Measurements from ENCODE around the gene POFUT1.
"Not testable (repeated sequence)": the region's sequence is repeated elsewhere in the genome, so short reads cannot be mapped to it uniquely, and the experiment has no call there.

The POFUT1 gene

DNA sequence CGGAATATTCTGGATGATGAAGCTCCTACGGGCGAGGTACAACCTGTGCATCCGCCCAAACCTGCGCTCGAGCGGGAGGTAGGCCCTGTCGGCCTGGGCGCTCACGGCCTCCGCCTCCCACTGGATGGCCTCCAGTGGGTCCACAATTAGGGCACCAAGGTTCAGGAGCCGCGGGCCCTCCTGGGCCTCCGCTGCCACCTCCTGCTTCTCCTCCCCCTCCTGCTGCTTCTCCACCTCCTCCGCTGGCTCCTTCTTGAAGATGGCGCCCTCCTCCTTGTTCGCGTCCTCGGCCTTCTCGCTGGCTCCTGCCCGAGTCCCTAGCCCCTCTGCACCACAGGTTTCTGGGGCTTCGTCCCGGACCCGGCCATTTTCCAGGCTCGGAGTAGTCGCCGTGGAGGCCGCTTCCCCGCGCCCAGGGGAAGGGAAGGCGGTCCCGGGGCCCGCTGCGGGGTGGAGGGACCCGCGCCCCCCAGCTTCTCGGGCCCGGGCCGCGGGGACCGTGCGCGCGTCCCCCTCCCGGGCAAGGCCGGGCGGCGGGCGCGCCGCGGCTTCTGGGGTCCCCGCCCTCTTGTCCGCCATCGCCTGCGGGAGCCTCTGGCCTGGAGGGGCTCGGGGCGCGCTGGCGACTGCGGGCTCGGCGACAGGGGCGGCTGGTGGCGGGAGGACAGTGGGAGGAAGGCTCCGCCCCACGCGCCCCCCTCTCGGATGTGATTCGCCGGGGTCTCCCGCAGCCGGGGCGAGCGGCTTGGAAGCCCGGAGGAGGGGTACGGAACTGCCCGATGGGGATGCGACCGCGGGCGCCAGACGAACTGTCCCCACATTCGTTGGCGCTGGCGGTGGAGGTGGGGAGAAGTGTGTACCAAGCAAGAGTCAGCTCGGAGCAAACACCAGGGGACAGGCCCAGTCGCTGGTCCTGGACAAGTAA, 17.7 kb upstream of the POFUT1 start:
- no peak for DNase-seq

GRCh38 chr20:32190616-32191415, 16.9 kb upstream of the POFUT1 start:
- no peak for DNase-seq

DNA sequence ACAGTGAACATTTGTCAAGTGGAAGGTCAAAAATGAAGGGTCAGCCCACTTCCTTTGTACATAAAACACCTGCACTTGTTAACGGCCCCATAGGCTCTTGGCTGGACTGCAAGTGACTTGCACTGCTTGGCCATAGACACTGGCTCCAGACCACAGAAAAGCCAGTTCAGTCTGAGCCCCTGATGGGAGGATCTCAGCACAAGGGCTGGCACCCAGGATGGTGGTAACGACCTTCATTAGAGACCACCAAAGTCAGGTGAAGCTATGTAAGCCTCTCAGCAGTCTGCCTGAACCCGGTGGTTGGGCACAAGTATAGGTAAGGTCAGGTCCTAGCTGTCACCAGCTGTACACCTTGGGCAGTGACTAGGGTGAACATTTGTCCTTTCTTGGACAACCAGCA, 16.3 kb upstream of the POFUT1 start:
- no peak for DNase-seq

- no peak for DNase-seq
Observed at GRCh38 chr20:32191873-32192272, 15.8 kb upstream of the POFUT1 start.

DNA sequence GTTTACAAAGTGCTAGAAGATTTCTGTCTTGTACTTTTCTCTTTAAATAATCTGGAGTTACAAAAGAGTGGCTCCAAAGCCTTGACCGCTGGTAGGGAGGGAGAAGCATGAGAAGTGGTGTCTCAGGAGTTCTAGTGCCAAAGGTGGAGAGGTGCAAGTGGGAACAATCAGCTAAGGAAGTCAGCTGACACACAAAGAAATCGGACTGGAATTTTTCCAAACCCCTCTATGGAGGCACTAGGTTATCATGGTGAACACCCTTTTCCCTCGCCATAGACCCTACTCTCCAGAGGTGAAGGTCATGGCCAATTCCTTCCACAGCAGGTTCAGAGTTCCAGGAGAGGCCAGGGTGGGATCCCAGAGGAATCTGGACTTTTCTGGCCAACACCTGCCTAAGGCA, 15.0 kb upstream of the POFUT1 start:
- DNase-seq: no peak

GRCh38 chr20:32193336-32193735, 14.3 kb upstream of the POFUT1 start:
- DNase-seq: not testable (repeated sequence)

- no peak for DNase-seq
Observed at GRCh38 chr20:32193996-32194395, 13.7 kb upstream of the POFUT1 start.

GRCh38 chr20:32195581-32195980, 12.1 kb upstream of the POFUT1 start:
- DNase-seq: no peak

DNA sequence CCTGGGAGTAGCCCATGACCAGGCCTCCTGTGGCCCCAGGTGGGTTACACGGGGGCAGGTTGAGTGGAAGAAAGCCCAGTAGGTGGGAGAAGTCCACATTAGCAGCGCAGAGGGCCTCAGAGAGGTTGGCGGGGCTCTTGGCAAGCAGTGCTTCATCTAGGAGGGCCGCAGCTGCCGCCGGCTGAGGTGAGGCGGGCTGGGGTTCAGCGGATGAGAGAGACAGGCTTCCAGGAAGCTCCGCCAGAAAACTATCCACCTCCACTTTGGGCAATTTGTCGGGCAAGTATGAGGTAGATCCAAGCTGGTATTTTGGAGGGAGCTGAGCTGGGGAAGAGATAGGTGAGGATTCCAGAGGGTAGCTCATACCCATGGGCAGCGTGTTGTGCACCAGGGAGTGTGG, 11.1 kb upstream of the POFUT1 start:
- not testable (repeated sequence) for DNase-seq

DNA sequence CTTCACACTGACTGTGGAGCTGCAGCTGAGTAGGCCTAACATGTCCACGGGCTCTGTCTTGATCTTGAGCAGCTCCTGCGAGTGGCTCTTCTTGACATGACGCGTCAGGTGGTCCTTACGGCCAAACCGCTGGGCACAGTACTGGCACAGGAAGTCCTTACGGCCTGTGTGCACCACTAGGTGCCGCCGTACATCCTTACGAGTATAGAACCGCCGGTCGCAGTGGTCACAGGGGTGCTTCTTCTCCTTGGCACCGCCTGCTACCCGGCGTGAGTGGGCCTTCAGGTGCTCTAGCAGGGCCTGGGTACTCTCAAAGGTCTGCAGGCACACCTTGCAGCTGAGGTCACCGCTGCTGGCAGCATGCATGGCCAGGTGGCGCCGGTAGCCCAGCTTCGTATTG, 10.5 kb upstream of the POFUT1 start:
- not testable (repeated sequence) for DNase-seq

- DNase-seq: no peak
Observed at GRCh38 chr20:32199006-32199405, 8.7 kb upstream of the POFUT1 start.

- DNase-seq: peak; percentile 34
Observed at GRCh38 chr20:32201296-32201976, 6.2 kb upstream of the POFUT1 start.

GRCh38 chr20:32201977-32202363, 5.7 kb upstream of the POFUT1 start:
- no peak for DNase-seq

DNA sequence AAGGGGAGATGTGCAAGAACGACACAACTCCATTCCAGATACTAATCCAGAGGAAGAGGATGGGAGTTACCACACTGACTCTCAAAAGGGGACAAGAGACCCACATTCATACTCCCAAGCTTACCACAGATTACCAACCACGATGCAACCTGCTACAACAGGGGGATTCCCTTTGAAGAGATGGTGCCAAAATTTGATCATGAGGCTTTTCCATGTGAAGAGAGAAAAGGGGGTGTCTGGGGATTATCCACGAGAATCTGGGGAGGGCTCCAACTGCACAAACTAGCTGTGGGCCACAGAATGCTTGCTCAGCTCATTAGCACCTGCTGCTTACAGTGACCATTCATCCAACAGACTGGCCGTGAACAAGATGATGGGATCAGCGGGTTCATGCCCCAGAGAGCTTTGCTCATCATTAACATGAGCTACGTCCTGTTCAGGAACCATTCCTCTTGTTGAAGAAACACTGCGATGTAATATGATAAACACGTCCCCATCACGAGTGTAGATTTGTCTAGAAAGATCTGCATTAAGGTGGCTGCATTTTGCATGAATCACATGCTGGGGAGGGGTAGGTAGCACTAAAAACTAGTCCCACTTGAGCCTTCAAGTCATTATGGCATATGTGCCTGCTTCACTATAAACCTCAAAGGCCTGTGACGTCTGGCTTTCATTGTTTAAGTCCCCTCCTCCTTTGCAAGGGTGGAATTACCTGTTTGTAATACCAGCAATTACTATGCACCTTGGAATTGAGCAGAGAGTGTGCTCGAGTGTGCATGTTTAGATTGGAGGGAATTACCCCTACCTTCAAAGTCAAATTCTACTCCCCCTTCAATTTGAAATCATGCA, 4.1 kb upstream of the POFUT1 start:
- DNase-seq: no peak

- DNase-seq: no peak
Observed at GRCh38 chr20:32204205-32205109, 3.2 kb upstream of the POFUT1 start.

DNA sequence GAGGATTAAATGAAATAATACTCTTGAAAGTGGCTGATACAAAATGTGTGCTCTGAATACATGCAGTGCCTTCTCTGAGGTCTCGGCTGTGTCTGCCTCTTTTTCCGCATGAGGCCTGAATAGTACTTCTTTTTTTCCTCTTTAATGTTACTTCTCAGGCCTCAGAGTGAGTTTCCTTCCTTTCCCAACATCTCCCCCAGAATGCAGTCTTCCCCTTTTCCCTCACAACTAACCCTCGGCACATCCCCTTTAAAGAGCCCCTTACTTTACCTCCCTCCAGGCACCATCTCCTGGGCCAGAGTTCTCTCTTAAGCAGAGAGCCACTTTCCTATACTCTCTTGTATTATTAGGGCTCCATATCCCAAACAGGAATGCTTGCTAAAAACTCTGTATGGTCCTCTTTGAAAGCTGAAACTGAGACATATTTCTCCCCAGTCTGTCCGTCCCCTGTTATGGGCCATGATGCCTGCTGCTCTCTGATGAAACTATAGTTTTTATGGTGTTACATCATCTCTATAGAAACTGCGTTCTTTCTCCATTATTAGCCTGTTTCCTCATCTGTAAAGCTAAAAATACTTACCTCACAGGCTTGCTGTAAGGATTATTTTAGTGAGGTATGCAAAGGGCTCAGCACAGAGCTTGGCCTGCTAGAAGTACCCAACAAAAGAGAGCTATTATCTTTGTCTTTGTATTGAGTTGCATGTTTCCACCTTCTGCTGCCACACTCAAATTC, 2.4 kb upstream of the POFUT1 start:
- DNase-seq: no peak

DNA sequence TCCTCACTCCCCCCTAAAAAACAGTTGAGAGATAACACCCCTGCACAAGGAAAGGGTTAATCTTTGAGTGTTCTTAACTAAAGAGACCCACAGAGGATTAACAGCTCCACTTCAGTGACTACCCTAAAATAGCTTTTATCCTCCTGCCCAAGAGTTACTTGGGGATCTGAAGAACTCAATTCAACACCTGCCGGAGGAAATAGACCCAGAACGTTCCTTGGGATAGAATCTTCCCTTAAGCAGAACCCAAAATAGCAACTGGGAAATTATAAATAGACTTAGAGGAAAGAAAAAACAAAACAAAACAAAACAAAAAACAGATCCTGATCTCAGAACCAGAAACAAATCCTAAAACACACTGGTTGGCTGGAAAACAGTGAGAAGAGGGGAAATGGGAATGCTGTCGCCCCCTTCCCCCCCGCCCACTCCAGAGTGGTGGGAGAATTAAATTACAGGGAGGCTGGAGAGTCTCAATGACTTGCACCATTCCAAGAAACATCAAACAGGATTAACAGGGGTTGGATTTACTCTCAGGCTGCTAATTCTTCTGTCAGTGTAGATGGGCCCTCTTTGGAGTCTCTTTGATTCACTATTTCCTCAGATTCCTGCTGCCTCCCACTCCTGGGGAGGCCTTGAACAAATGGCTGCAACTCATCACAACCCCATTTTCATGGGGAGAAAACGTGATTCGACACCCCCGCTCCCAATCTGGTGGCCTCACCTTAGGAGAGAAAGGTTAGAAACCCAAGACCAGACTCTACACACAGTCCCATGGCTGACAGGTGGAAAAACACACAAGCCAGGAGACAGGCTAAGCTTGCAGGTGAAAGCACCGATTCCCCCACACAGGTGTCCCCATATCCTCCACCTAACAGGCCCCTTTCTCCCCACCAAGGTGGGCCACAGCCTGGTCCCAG, 1.6 kb upstream of the POFUT1 start:
- DNase-seq: no peak

DNA sequence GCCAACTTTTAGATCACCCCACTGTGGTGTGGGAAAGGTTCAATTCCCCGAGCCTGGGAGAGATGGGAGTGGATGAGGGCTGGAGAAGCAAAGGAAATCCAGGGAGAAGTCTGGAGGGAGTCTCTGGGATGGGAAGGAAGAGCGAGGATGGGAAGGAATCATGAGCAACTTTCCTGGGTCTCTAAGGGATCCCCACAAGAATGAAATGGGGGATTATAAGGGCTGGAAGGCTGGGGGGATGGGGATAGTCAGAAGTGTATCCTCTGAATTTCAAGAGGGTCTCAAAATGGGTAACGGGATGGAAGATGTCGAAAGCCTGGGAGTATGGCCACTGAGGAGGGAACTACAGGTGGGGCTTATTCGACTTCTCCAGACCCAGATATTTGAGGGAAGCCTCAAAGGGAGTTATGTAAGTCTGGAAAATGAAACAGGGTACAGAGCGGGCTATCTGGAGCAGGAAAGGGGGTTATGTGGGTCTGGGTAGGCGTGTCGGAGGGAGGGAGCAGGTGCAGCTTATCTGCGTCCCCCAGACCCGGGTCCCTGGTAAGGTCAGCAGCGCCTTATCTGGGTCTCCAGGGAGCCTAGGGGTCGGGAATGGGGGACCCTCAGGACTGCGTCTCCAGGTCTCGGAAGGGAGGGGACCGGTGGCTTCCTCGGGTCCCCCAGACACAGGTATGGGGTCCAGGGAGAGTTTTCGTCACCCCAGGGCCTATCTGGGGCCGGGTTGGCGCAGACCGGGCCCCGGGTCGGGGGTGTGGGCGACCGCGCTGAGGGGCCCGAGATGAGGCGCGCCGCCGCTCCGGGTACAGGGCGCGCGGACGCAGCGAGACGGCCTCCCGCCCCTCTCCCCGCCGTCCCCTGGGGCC, 687 bp upstream of the POFUT1 start:
- DNase-seq: no peak
